HepG2 (cell line): ENCODE results near the gene SSR2. TPM values are rescaled to one million over a fixed set of nuclear protein-coding genes. Genes with fewer than 3 reads are reported as not detected.

Source experiments
- FOXK2 ChIP-seq: fragments of 450-650 bp; IDR thresholded peaks from 2 replicates; pipeline ENCODE4 v1.6.1; 2016
- GATA4 ChIP-seq: sonication (generic); IDR thresholded peaks from 2 replicates; pipeline ENCODE4 v1.6.1; 2016; ENCODE audit warnings: antibody characterized with exemption, low read depth, borderline replicate concordance
- HMG20A ChIP-seq: IDR thresholded peaks from 2 replicates; pipeline ENCODE4 v1.6.1; 2016; ENCODE audit warnings: borderline replicate concordance
- HNRNPLL ChIP-seq: fragments of 200-400 bp; formaldehyde crosslinking; IDR thresholded peaks from 2 replicates; pipeline ENCODE4 v1.6.1; 2017; ENCODE audit warnings: mild to moderate bottlenecking, low read depth, low read length; ENCODE audit not compliant: poor library complexity, severe bottlenecking
- LCORL ChIP-seq, 2 experiments: fragments of 450-650 bp in 1 of 2; sonication (generic) in 1 of 2; formaldehyde crosslinking in 1 of 2; IDR thresholded peaks; 2 replicates each; pipeline versions ENCODE4 v1.5.0 to v1.6.1; 2017 to 2020; ENCODE audit warnings: antibody characterized with exemption in 1 of 2, missing genetic modification reagents in 1 of 2
- MBNL3 ChIP-seq: fragments of 250-450 bp; sonication (Bioruptor Pico); conservative IDR thresholded peaks from 2 replicates; pipeline ENCODE4 v1.8.0; 2022; ENCODE audit warnings: mild to moderate bottlenecking, inconsistent platforms
- POGZ ChIP-seq: sonication (generic); formaldehyde crosslinking; IDR thresholded peaks from 2 replicates; pipeline ENCODE4 v1.4.0; 2020; ENCODE audit warnings: mild to moderate bottlenecking, missing genetic modification reagents
- POLR2AphosphoS5 ChIP-seq: IDR thresholded peaks from 2 replicates; pipeline ENCODE4 v1.6.1; 2012; ENCODE audit warnings: low read depth, low read length
- SIN3A ChIP-seq: IDR thresholded peaks from 2 replicates; pipeline ENCODE4 v1.6.1; 2011; ENCODE audit warnings: low read depth, mild to moderate bottlenecking, control low read depth, low read length, borderline replicate concordance
- SRSF1 ChIP-seq: fragments of 200-400 bp; formaldehyde crosslinking; optimal IDR thresholded peaks from 2 replicates; pipeline ENCODE3; 2017; ENCODE audit warnings: mild to moderate bottlenecking, low read depth, low read length, moderate library complexity
- XBP1 ChIP-seq: sonication (generic); formaldehyde crosslinking; IDR thresholded peaks from 2 replicates; pipeline ENCODE4 v1.5.0; 2020; ENCODE audit warnings: missing genetic modification reagents
- ZNF253 ChIP-seq: sonication (generic); formaldehyde crosslinking; IDR thresholded peaks from 2 replicates; pipeline ENCODE4 v1.8.0; 2022; ENCODE audit warnings: mild to moderate bottlenecking, missing genetic modification reagents, borderline replicate concordance
- ZNF292 ChIP-seq: sonication (generic); formaldehyde crosslinking; IDR thresholded peaks from 2 replicates; pipeline ENCODE4 v1.8.1; 2022; ENCODE audit warnings: mild to moderate bottlenecking, low read depth, missing genetic modification reagents, borderline replicate concordance
- ZNF644 ChIP-seq: IDR thresholded peaks from 2 replicates; pipeline ENCODE4 v1.6.1; 2016; ENCODE audit warnings: low read depth
- ZNF747 ChIP-seq: sonication (generic); formaldehyde crosslinking; IDR thresholded peaks from 2 replicates; pipeline ENCODE4 v1.8.1; 2023; ENCODE audit warnings: missing genetic modification reagents, mild to moderate bottlenecking, borderline replicate concordance
- ZNF891 ChIP-seq: sonication (generic); formaldehyde crosslinking; IDR thresholded peaks from 2 replicates; pipeline ENCODE4 v1.5.0; 2020; ENCODE audit warnings: mild to moderate bottlenecking, missing genetic modification reagents
- polyA plus RNA-seq, 8 experiments: library from polyadenylated mRNA; depleted of rRNA in 3 of 8; stranded (reverse) in 7 of 8; unstranded in 1 of 8; fragments of >200 nt; fragmentation: Illumina TruSeq in 4 of 8; extraction: Trizol in 4 of 8; gene quantifications; 2 replicates each; pipeline versions ENCODE4 v1.2.1 to v1.2.3, GENCODE V29; 2011 to 2016; ENCODE audit warnings: low read depth in 4 of 8, missing spikeins in 1 of 8, mixed read lengths in 1 of 8; ENCODE audit not compliant: insufficient read depth in 1 of 8
- total RNA-seq, 5 experiments: library from RNA; depleted of rRNA; stranded (reverse); fragments of >200 nt; fragmentation: Illumina TruSeq; extraction: Trizol; gene quantifications; 2 replicates each; pipeline ENCODE4 v1.2.3, GENCODE V29; 2016; ENCODE audit warnings: low read depth in 1 of 5
- TF ChIP-seq, protein P1 (sequence below): sonication (generic); formaldehyde crosslinking; IDR thresholded peaks from 2 replicates; pipeline ENCODE4 v1.5.1; 2020; ENCODE audit warnings: missing genetic modification reagents, mild to moderate bottlenecking, borderline replicate concordance
- TF ChIP-seq, protein P2 (sequence below): sonication (generic); formaldehyde crosslinking; IDR thresholded peaks from 2 replicates; pipeline ENCODE4 v1.8.0; 2022; ENCODE audit warnings: mild to moderate bottlenecking, missing genetic modification reagents; ENCODE audit not compliant: insufficient replicate concordance
- TF ChIP-seq, protein P3 (sequence below): sonication (generic); formaldehyde crosslinking; IDR thresholded peaks from 2 replicates; pipeline ENCODE4 v1.8.0; 2022; ENCODE audit warnings: missing genetic modification reagents, mild to moderate bottlenecking, borderline replicate concordance
- TF ChIP-seq, protein P4 (sequence below): sonication (generic); formaldehyde crosslinking; IDR thresholded peaks from 2 replicates; pipeline ENCODE4 v1.8.1; 2022; ENCODE audit warnings: low read depth, mild to moderate bottlenecking, missing genetic modification reagents
- TF ChIP-seq, protein P5 (sequence below): IDR thresholded peaks from 2 replicates; pipeline ENCODE4 v1.6.1; 2018; ENCODE audit warnings: missing genetic modification reagents, mild to moderate bottlenecking, missing compliant biosample characterization

Gene SSR2
- total and polyA plus RNA-seq, 2 of the 13 experiments (the other 11 are each of a cell fraction or from before 2014, with no cell fraction given), result 284 to 461 TPM

DNA sequence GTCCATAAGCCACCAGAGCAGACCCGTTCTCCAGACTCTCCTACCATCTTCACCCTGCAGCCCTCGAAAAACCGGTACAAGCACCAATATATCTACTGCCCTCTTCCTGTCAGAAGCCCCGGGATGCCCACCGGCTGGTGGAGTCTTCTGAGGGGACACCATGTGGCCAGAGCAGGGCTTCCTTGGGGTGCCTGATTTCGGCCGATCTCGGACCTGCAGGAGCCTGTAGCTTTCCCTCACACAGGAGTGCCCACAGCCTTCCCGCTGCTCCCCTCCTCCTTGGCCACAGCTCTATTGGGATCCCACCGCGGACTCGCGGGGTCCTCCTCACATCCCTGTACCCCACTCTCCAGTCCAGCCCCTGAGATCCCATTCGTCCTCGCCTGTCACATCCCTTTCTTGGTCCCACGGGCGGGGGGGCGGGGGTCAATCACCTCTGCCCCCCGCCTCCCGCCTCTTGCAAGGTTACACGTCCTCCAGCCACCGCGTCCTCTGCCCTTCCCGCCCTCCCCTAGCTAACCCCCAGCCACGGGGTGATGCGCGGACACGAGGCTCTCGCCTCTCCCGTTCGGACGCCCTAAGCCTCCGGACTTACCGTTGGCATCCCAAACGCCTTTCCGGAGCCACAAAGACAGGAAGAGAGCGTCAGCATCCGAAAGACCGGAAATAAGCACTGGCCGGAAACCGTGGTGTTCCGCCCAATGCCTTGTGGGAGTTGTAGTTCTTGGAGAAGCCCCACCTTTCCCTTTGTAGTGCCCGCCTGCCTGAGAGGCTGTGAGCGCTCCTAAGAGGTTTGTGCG lies at the start of gene SSR2 (continued):
- TF ChIP-seq POLR2AphosphoS5 (peak; percentile 96), ZNF747 (CRISPR knock-in tag) (peak; percentile 66; the same call in 1 of the 2 replicates), XBP1 (CRISPR knock-in tag) (no peak), HMG20A (no peak), MBNL3 (no peak), FOXK2 (no peak), SIN3A (peak; percentile 65; the same call in 1 of the 2 replicates), HNRNPLL (peak; percentile 48), ZNF253 (CRISPR knock-in tag) (no peak), ZNF292 (no peak), SRSF1 (no peak), ZNF891 (CRISPR knock-in tag) (no peak), POGZ (CRISPR knock-in tag) (no peak), GATA4 (no peak), LCORL (IDR thresholded peaks at IDR 0.05) (no peak), LCORL (CRISPR knock-in tag; IDR thresholded peaks at IDR 0.05) (peak; percentile 20; the same call in 1 of the 2 replicates), ZNF644 (CRISPR knock-in tag) (no peak)
- TF ChIP-seq, protein P1, sequence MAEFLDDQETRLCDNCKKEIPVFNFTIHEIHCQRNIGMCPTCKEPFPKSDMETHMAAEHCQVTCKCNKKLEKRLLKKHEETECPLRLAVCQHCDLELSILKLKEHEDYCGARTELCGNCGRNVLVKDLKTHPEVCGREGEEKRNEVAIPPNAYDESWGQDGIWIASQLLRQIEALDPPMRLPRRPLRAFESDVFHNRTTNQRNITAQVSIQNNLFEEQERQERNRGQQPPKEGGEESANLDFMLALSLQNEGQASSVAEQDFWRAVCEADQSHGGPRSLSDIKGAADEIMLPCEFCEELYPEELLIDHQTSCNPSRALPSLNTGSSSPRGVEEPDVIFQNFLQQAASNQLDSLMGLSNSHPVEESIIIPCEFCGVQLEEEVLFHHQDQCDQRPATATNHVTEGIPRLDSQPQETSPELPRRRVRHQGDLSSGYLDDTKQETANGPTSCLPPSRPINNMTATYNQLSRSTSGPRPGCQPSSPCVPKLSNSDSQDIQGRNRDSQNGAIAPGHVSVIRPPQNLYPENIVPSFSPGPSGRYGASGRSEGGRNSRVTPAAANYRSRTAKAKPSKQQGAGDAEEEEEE (CRISPR knock-in tag), result no peak
- TF ChIP-seq, protein P2, sequence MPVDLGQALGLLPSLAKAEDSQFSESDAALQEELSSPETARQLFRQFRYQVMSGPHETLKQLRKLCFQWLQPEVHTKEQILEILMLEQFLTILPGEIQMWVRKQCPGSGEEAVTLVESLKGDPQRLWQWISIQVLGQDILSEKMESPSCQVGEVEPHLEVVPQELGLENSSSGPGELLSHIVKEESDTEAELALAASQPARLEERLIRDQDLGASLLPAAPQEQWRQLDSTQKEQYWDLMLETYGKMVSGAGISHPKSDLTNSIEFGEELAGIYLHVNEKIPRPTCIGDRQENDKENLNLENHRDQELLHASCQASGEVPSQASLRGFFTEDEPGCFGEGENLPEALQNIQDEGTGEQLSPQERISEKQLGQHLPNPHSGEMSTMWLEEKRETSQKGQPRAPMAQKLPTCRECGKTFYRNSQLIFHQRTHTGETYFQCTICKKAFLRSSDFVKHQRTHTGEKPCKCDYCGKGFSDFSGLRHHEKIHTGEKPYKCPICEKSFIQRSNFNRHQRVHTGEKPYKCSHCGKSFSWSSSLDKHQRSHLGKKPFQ, result no peak
- TF ChIP-seq, protein P3, sequence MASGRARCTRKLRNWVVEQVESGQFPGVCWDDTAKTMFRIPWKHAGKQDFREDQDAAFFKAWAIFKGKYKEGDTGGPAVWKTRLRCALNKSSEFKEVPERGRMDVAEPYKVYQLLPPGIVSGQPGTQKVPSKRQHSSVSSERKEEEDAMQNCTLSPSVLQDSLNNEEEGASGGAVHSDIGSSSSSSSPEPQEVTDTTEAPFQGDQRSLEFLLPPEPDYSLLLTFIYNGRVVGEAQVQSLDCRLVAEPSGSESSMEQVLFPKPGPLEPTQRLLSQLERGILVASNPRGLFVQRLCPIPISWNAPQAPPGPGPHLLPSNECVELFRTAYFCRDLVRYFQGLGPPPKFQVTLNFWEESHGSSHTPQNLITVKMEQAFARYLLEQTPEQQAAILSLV, result no peak
- TF ChIP-seq, protein P4, sequence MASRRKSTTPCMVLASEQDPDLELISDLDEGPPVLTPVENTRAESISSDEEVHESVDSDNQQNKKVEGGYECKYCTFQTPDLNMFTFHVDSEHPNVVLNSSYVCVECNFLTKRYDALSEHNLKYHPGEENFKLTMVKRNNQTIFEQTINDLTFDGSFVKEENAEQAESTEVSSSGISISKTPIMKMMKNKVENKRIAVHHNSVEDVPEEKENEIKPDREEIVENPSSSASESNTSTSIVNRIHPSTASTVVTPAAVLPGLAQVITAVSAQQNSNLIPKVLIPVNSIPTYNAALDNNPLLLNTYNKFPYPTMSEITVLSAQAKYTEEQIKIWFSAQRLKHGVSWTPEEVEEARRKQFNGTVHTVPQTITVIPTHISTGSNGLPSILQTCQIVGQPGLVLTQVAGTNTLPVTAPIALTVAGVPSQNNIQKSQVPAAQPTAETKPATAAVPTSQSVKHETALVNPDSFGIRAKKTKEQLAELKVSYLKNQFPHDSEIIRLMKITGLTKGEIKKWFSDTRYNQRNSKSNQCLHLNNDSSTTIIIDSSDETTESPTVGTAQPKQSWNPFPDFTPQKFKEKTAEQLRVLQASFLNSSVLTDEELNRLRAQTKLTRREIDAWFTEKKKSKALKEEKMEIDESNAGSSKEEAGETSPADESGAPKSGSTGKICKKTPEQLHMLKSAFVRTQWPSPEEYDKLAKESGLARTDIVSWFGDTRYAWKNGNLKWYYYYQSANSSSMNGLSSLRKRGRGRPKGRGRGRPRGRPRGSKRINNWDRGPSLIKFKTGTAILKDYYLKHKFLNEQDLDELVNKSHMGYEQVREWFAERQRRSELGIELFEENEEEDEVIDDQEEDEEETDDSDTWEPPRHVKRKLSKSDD (CRISPR knock-in tag), result no peak
- TF ChIP-seq, protein P5, sequence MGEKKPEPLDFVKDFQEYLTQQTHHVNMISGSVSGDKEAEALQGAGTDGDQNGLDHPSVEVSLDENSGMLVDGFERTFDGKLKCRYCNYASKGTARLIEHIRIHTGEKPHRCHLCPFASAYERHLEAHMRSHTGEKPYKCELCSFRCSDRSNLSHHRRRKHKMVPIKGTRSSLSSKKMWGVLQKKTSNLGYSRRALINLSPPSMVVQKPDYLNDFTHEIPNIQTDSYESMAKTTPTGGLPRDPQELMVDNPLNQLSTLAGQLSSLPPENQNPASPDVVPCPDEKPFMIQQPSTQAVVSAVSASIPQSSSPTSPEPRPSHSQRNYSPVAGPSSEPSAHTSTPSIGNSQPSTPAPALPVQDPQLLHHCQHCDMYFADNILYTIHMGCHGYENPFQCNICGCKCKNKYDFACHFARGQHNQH (CRISPR knock-in tag), result peak; percentile 56; the same call in 1 of the 2 replicates
